Aorta (tissue), 5 donors: Measurements from ENCODE around the gene THSD7B. TPM values are rescaled to one million over a fixed set of nuclear protein-coding genes. Genes with fewer than 3 reads are reported as not detected.
"Not testable (repeated sequence)": the region's sequence is repeated elsewhere in the genome, so short reads cannot be mapped to it uniquely, and the experiment has no call there.

Source experiments
- ATAC-seq: fragments of 200-7000 bp; cut with Tn5 transposase; one replicate; pipeline ENCODE4 v1.9.1; 2022; ENCODE audit warnings: moderate library complexity; ENCODE audit not compliant: low FRiP score
- DNase-seq, 2 donors: peaks; one replicate each; pipeline ENCODE4 v3.0.0-alpha.2; 2020
- H3K27ac ChIP-seq, 2 donors: one replicate each; pipeline ENCODE4 v1.5.1; 2013; ENCODE audit warnings: low read length in 2 of 2, mild to moderate bottlenecking in 2 of 2, moderate library complexity in 2 of 2, control low read depth in 1 of 2, inconsistent platforms in 1 of 2, low read depth in 1 of 2
- H3K27me3 ChIP-seq, 2 donors: one replicate each; pipeline ENCODE4 v1.6.1; 2013; ENCODE audit warnings: control low read depth in 1 of 2, low read length in 1 of 2, mild to moderate bottlenecking in 1 of 2, moderate library complexity in 1 of 2; ENCODE audit not compliant: insufficient read depth in 2 of 2, control insufficient read depth in 1 of 2
- H3K36me3 ChIP-seq, 2 donors: one replicate each; pipeline ENCODE4 v1.6.1; 2013; ENCODE audit warnings: control low read depth in 1 of 2, low read length in 1 of 2, mild to moderate bottlenecking in 1 of 2; ENCODE audit not compliant: insufficient read depth in 2 of 2, control insufficient read depth in 1 of 2
- H3K4me1 ChIP-seq, 2 donors: one replicate each; pipeline ENCODE4 v1.6.1; 2013; ENCODE audit warnings: low read length in 2 of 2, control low read depth in 1 of 2, mild to moderate bottlenecking in 1 of 2, moderate library complexity in 1 of 2; ENCODE audit not compliant: insufficient read depth in 2 of 2, control insufficient read depth in 1 of 2
- H3K4me3 ChIP-seq, 2 donors: one replicate each; pipeline ENCODE4 v1.5.1; 2013; ENCODE audit warnings: low read length in 2 of 2, control low read depth in 1 of 2, mild to moderate bottlenecking in 1 of 2
- H3K9me3 ChIP-seq: one replicate; pipeline ENCODE4 v1.6.1; 2013; ENCODE audit warnings: mild to moderate bottlenecking, low read length; ENCODE audit not compliant: control insufficient read depth
- WGBS, 2 donors: extraction: QIAGEN DNeasy Blood & Tissue Kit; methylation state at CpG; one replicate each; pipeline ENCODE4 v1.1.7; 2013; 5-methylcytosine and 5-hydroxymethylcytosine counted together
- intact Hi-C, 2 donors: fragments of 100-400 bp; cut with DNase I; formaldehyde crosslinking; loops; one replicate each; pipeline versions ENCODE4 v1.14.2 to v1.15.0; 2022
- polyA plus RNA-seq, 2 donors: library from polyadenylated mRNA; stranded (reverse); fragments of 200-250 nt; gene quantifications; one replicate each; pipeline ENCODE4 v1.2.3, GENCODE V29; 2013
- total RNA-seq, 2 donors: library from RNA; stranded (reverse); fragmentation: NEBNext Ultra II Directional; extraction: Animal tissue kit (Norgen Biotek cat#: 25700); gene quantifications; one replicate each; pipeline ENCODE4 v1.2.1, GENCODE V29; 2021
- donor health status: healthy with polysubstance abuse.
- donor health status: Bipolar disorder and iron deficiency.
- donor health status: DM: no; HTN: no; CAD: no.
- donor health status: DM: no; HTN: no; CAD: no.
- donor health status: DM: yes; HTN: yes; CAD: no.

Gene THSD7B
- total and polyA plus RNA-seq, 4 donors, result 0.25 to 5.1 (median 1.8) TPM

DNA sequence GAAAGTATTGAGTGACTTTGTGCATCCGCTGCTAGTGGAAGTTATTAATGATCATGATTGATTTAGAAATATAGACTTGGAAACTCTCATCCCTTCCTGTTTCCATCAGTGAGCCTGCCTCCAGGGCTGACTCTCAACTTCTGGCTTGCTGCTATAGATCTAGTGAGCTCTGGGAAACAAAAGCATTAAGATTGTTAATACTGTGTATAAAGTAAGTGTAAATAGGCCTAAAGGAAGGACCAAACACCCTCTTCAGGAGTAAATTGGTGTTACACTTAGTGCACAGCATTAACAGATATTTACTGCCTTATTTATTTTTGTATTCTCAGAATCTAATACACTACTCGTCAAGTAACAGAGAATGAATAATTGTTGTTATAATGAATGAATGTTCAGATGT, 285.6 kb downstream of the THSD7B start:
- WGBS, 2 donors, result 84 to 88% methylated on average over 2 of the region's 2 CpGs
- Histone ChIP-seq H3K27ac (no peak overlapping the region), H3K4me3 (no peak overlapping the region), H3K36me3 (no peaks in the 10 kb centered on the region), H3K9me3 (no peaks in the 10 kb centered on the region), H3K4me1 (no peaks in the 10 kb centered on the region), H3K27me3 (no peaks in the 10 kb centered on the region)
- intact Hi-C loops, result no loop called here
- ATAC-seq (no peak), DNase-seq (no peak)

DNA sequence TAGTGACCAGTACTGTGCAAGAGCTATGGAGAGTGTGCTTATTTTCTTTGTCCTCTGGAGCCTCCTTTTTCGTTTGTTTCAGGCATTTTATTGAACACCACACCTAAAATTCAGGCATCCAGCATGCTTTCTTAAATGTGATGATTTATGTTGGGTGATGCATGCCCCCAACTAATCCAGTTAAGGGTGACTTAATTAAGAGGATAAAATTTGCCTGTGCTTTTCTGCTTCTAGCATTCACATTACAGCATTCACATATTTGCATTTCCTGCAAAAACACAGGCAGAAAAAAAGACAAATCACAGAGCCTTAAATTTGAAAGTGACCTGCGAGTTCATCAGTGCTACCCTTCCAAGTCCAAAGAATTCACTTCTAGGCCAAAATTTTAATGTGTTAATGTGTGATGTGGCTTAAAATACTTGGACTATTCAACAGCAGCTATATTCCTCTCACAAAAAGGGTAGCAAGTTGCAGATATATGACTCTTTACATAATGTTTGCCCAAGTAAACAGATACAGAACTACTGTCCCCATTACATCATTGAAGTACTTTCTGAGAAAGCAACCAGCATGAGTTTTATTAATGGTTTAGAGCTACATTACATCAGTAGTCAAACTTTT, 286.5 kb downstream of the THSD7B start:
- no peak for DNase-seq
- intact Hi-C loops, result no loop called here
- H3K9me3 ChIP-seq, result no peaks in the 10 kb centered on the region
- no peaks in the 10 kb centered on the region for H3K36me3 ChIP-seq
- H3K27me3 ChIP-seq, result no peaks in the 10 kb centered on the region
- H3K27ac ChIP-seq, result no peak overlapping the region
- no peaks in the 10 kb centered on the region for H3K4me1 ChIP-seq
- no peak for ATAC-seq
- 8 to 17% methylated on average over 2 of the region's 2 CpGs for WGBS, 2 donors
- H3K4me3 ChIP-seq, result no peak overlapping the region

- Histone ChIP-seq H3K27ac (no peak overlapping the region), H3K4me3 (no peak overlapping the region), H3K36me3 (no peaks in the 10 kb centered on the region), H3K9me3 (no peaks in the 10 kb centered on the region), H3K4me1 (no peaks in the 10 kb centered on the region), H3K27me3 (no peaks in the 10 kb centered on the region)
- intact Hi-C loops, result no loop called here
- WGBS, 2 donors, result 93 to 97% methylated on average over 8 of the region's 8 CpGs
- DNase-seq (no peak), ATAC-seq (no peak)
These were observed 291.4 kb downstream of the THSD7B start for GRCh38 chr2:137056704-137057103.

- H3K27me3 ChIP-seq, H3K4me1 ChIP-seq, intact Hi-C loops, H3K36me3 ChIP-seq, H3K27ac ChIP-seq, H3K4me3 ChIP-seq, ATAC-seq, H3K9me3 ChIP-seq, DNase-seq: not testable (repeated sequence)
- WGBS, 2 donors, result 97% methylated on average over 22 of the region's 22 CpGs
These were observed 310.9 kb downstream of the THSD7B start for GRCh38 chr2:137076111-137076765.

DNA sequence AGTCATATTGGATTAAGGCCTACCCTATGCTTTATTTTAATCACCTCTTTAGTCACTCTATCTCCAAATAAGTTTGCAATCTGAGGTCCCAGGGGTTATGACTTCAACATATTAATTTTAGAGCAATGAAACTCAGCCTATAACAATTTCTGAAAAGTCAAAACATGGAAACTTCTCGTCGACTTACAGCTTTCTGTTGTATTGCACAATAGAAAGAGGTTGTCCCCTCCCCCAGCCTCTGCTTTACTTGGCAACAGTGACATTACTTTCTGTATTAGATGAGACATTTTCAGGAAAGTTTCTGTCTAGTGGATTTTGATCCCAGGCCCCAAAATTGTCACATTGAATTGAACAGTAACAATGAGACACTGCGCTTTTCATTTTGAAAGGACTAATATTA, 326.4 kb downstream of the THSD7B start:
- Histone ChIP-seq H3K36me3 (no peaks in the 10 kb centered on the region), H3K27ac (no peak overlapping the region), H3K27me3 (no peaks in the 10 kb centered on the region), H3K4me3 (no peak overlapping the region), H3K9me3 (no peaks in the 10 kb centered on the region), H3K4me1 (peaks cover 0 to 4% of the 10 kb centered on the region in 2 donors)
- ATAC-seq (no peak), DNase-seq (no peak)
- intact Hi-C loops, result no loop called here
- WGBS, 2 donors, result 22 to 27% methylated on average over 3 of the region's 3 CpGs

- no peak overlapping the region for H3K27ac ChIP-seq
- 91 to 92% methylated on average over 4 of the region's 4 CpGs for WGBS, 2 donors
- ATAC-seq (no peak), DNase-seq (no peak)
- intact Hi-C loops, result no loop called here
- H3K4me1 ChIP-seq, result peaks cover 0 to 4% of the 10 kb centered on the region in 2 donors
- H3K36me3 ChIP-seq, result no peaks in the 10 kb centered on the region
- H3K4me3 ChIP-seq, result no peak overlapping the region
- H3K9me3 ChIP-seq, result no peaks in the 10 kb centered on the region
- no peaks in the 10 kb centered on the region for H3K27me3 ChIP-seq
These were observed 327.8 kb downstream of the THSD7B start for GRCh38 chr2:137093116-137093515.

GRCh38 chr2:137096187-137096586, 330.8 kb downstream of the THSD7B start:
- Histone ChIP-seq H3K27me3 (no peaks in the 10 kb centered on the region), H3K4me3 (no peak overlapping the region), H3K36me3 (no peaks in the 10 kb centered on the region), H3K9me3 (no peaks in the 10 kb centered on the region), H3K27ac (no peak overlapping the region), H3K4me1 (peaks cover 0 to 4% of the 10 kb centered on the region in 2 donors)
- ATAC-seq (no peak), DNase-seq (no peak)
- intact Hi-C loops, result no loop called here

GRCh38 chr2:137096693-137097092, 331.3 kb downstream of the THSD7B start:
- no peak overlapping the region for H3K4me3 ChIP-seq
- H3K27me3 ChIP-seq, result no peaks in the 10 kb centered on the region
- no peaks in the 10 kb centered on the region for H3K9me3 ChIP-seq
- whole genome bisulfite sequencing, 2 donors, result 93 to 95% methylated on average over 1 of the region's 1 CpG
- no peak overlapping the region for H3K27ac ChIP-seq
- intact Hi-C loops, result no loop called here
- H3K4me1 ChIP-seq, result peaks cover 0 to 4% of the 10 kb centered on the region in 2 donors
- DNase-seq (no peak), ATAC-seq (no peak)
- H3K36me3 ChIP-seq, result no peaks in the 10 kb centered on the region

DNA sequence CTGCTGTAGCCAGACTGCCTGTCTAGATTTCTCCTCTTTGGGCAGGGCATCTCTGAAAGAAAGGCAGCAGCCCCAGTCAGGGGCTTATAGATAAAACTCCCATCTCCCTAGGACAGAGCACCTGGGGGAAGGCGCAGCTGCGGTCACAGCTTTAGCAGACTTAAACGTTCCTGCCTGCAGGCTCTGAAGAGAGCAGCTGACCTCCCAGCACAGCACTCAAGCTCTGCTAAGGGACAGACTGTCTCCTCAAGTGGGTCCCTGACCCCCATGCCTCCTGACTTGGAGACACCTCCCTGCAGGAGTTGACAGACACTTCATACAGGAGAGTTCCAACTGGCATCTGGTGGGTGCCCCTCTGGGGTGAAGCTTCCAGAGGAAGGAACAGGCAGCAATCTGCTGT, 336.5 kb downstream of the THSD7B start:
- DNase-seq, intact Hi-C loops, H3K9me3 ChIP-seq, H3K27me3 ChIP-seq, H3K4me3 ChIP-seq, H3K36me3 ChIP-seq, ATAC-seq, H3K27ac ChIP-seq, H3K4me1 ChIP-seq: not testable (repeated sequence)
- 93 to 96% methylated on average over 3 of the region's 3 CpGs for whole genome bisulfite sequencing, 2 donors
